Measurements from ENCODE around the gene ITPRID1. TPM values are rescaled to one million over a fixed set of nuclear protein-coding genes. Genes with fewer than 3 reads are reported as not detected.

The ITPRID1 gene
- total RNA-seq, 1 donor from 2014 or later = not detected

DNA sequence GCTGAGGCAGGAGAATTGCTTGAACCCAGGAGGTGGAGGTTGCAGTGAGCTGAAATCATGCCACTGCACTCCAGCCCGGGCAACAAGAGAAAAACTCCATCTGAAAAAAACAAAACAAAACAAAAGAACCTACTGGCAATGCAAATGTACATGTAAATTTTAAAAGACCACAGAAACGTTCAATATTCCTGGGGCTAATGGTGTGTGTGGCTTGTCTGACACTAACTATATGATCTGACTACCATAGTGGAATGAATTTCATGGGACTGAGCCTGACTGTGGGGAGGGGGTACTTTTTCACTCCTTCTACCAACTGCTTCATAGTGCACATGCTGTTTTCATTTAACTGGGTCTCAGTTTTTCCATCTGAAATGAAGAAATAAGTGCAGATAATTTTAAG, 69.6 kb downstream of the ITPRID1 start:
- Histone ChIP-seq H3K4me3 (ENCODE audit: low read depth, low read length) (no peak overlapping the region), H3K36me3 (ENCODE audit: control insufficient read depth, insufficient read depth, low read length) (no peaks in the 10 kb centered on the region), H3K27me3 (ENCODE audit: control insufficient read depth, insufficient read depth, low read length) (no peaks in the 10 kb centered on the region)
- DNase-seq (ENCODE audit: low read depth) = no peak
- TF ChIP-seq CTCF (IDR thresholded peaks at IDR 0.05; ENCODE audit: insufficient read depth, low read length, severe bottlenecking) = no peak
- FAIRE-seq = no peak

- no peak overlapping the region for H3K4me3 ChIP-seq (ENCODE audit: low read depth, low read length)
- FAIRE-seq (no peak), DNase-seq (ENCODE audit: low read depth) (no peak)
- TF ChIP-seq CTCF (IDR thresholded peaks at IDR 0.05; ENCODE audit: insufficient read depth, low read length, severe bottlenecking) = no peak
- no peaks in the 10 kb centered on the region for H3K27me3 ChIP-seq (ENCODE audit: control insufficient read depth, insufficient read depth, low read length)
- H3K36me3 ChIP-seq (ENCODE audit: control insufficient read depth, insufficient read depth, low read length) = no peaks in the 10 kb centered on the region
Observed at GRCh38 chr7:31583942-31584341, 70.1 kb downstream of the ITPRID1 start.

GRCh38 chr7:31595390-31595789, 81.5 kb downstream of the ITPRID1 start:
- Histone ChIP-seq H3K27me3 (ENCODE audit: control insufficient read depth, insufficient read depth, low read length) (no peaks in the 10 kb centered on the region), H3K36me3 (ENCODE audit: control insufficient read depth, insufficient read depth, low read length) (no peaks in the 10 kb centered on the region), H3K4me3 (ENCODE audit: low read depth, low read length) (no peak overlapping the region)
- no peak for DNase-seq (ENCODE audit: low read depth)
- no peak for TF ChIP-seq CTCF (IDR thresholded peaks at IDR 0.05; ENCODE audit: insufficient read depth, low read length, severe bottlenecking)
- FAIRE-seq = no peak

- no peak overlapping the region for H3K4me3 ChIP-seq (ENCODE audit: low read depth, low read length)
- TF ChIP-seq CTCF (IDR thresholded peaks at IDR 0.05; ENCODE audit: insufficient read depth, low read length, severe bottlenecking) = no peak
- H3K36me3 ChIP-seq (ENCODE audit: control insufficient read depth, insufficient read depth, low read length) = no peaks in the 10 kb centered on the region
- H3K27me3 ChIP-seq (ENCODE audit: control insufficient read depth, insufficient read depth, low read length) = no peaks in the 10 kb centered on the region
- DNase-seq (ENCODE audit: low read depth) (no peak), FAIRE-seq (no peak)
Observed at GRCh38 chr7:31602041-31602625, 88.2 kb downstream of the ITPRID1 start.

DNA sequence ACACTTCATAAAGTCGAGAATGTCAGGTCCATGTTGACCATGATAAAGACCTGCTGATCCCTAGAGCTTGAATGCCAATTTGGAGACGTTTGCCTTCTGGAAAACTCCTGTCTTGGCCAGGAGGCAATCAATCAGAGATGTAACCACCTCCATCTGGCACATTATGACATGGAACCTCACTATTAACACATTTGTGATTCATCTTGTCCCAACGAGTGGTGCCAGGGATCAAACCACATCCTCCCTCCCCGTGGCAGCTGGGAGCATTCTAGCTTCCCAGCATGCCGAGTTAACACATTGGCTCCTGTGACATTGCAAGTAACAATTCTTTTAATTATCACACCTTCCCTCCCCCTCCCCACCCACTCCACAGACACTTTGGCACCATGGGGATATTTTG, 89.2 kb downstream of the ITPRID1 start:
- no peak for DNase-seq (ENCODE audit: low read depth)

More for the DNA sequence above, 89.2 kb downstream of the ITPRID1 start:
- FAIRE-seq = peak; percentile 13
- H3K36me3 ChIP-seq (ENCODE audit: control insufficient read depth, insufficient read depth, low read length) = no peaks in the 10 kb centered on the region
- no peaks in the 10 kb centered on the region for H3K27me3 ChIP-seq (ENCODE audit: control insufficient read depth, insufficient read depth, low read length)
- H3K4me3 ChIP-seq (ENCODE audit: low read depth, low read length) = no peak overlapping the region
- no peak for TF ChIP-seq CTCF (IDR thresholded peaks at IDR 0.05; ENCODE audit: insufficient read depth, low read length, severe bottlenecking)

All from bronchial epithelial cell (primary cell).